Endodermal cell (in vitro differentiated cells): Measurements from ENCODE around the gene RNASE7. TPM values are rescaled to one million over a fixed set of nuclear protein-coding genes. Genes with fewer than 3 reads are reported as not detected.

Experiments
- DNase-seq: peaks from one replicate; pipeline ENCODE4 v3.0.0-alpha.2; 2017
- H3K27ac ChIP-seq: 2 replicates; pipeline ENCODE4 v1.5.1; 2013; ENCODE audit warnings: mild to moderate bottlenecking, low read depth, low read length, moderate library complexity
- H3K27me3 ChIP-seq: 2 replicates; pipeline ENCODE4 v1.6.1; 2013; ENCODE audit warnings: mild to moderate bottlenecking, low read length, moderate library complexity; ENCODE audit not compliant: insufficient read depth, control insufficient read depth, poor library complexity, severe bottlenecking
- H3K36me3 ChIP-seq: 2 replicates; pipeline ENCODE4 v1.7.0; 2013; ENCODE audit warnings: mild to moderate bottlenecking, low read length, moderate library complexity; ENCODE audit not compliant: control insufficient read depth, insufficient read depth
- H3K4me1 ChIP-seq: one replicate; pipeline ENCODE4 v1.7.0; 2013; ENCODE audit warnings: low read length; ENCODE audit not compliant: control insufficient read depth, insufficient read depth
- H3K4me3 ChIP-seq: 2 replicates; pipeline ENCODE4 v1.5.1; 2013; ENCODE audit warnings: mild to moderate bottlenecking, low read length, moderate library complexity
- H3K9ac ChIP-seq: 2 replicates; pipeline ENCODE4 v1.6.1; 2013; ENCODE audit warnings: mild to moderate bottlenecking, low read length, moderate library complexity; ENCODE audit not compliant: poor library complexity, severe bottlenecking; ENCODE audit errors: extremely low read depth
- H3K9me3 ChIP-seq: 2 replicates; pipeline ENCODE4 v1.6.1; 2013; ENCODE audit warnings: mild to moderate bottlenecking, low read length, moderate library complexity; ENCODE audit not compliant: control insufficient read depth
- H3K27ac Mint-ChIP-seq: 2 replicates; pipeline ENCODE4 v1.8.0; 2020; ENCODE audit warnings: mixed read lengths
- H3K27me3 Mint-ChIP-seq: 2 replicates; pipeline ENCODE4 v1.8.0; 2021; ENCODE audit warnings: mild to moderate bottlenecking, mixed read lengths; ENCODE audit not compliant: insufficient read depth
- H3K36me3 Mint-ChIP-seq: 2 replicates; pipeline ENCODE4 v1.8.0; 2020; ENCODE audit warnings: low read depth, mixed read lengths
- H3K4me1 Mint-ChIP-seq: 2 replicates; pipeline ENCODE4 v1.8.0; 2020; ENCODE audit warnings: mixed read lengths
- H3K4me3 Mint-ChIP-seq: 2 replicates; pipeline ENCODE4 v1.8.0; 2020; ENCODE audit warnings: mild to moderate bottlenecking, moderate library complexity, mixed read lengths
- H3K9me3 Mint-ChIP-seq: 2 replicates; pipeline ENCODE4 v1.8.0; 2020; ENCODE audit warnings: mild to moderate bottlenecking, mixed read lengths
- WGBS, 2 experiments: methylation state at CpG; one replicate each; pipeline versions ENCODE4 v1.1.5 to v1.1.7; 2013; ENCODE audit warnings: missing lambda C conversion rate in 2 of 2, mixed read lengths in 1 of 2; ENCODE audit not compliant: insufficient coverage in 1 of 2, insufficient read length in 1 of 2; 5-methylcytosine and 5-hydroxymethylcytosine counted together
- total RNA-seq, 2 donors: library from RNA; stranded (reverse); fragmentation: NEBNext Ultra II Directional in 1 of 2; extraction: Animal tissue kit (Norgen Biotek cat#: 25700) in 1 of 2; gene quantifications; 2 replicates in 1 of 2; 3 replicates in 1 of 2; pipeline ENCODE4 v1.2.1, GENCODE V29; 2021
- TF ChIP-seq, protein P1 (sequence below): fragments of 200-600 bp; sonication (generic); conservative IDR thresholded peaks from 2 replicates; pipeline ENCODE4 v1.5.0; 2021; ENCODE audit warnings: antibody characterized with exemption, mild to moderate bottlenecking

Gene RNASE7
- total RNA-seq, 2 donors from 2014 or later = not detected

- Mint-ChIP-seq H3K27me3 (peaks cover 23% of the 10 kb centered on the region), H3K4me3 (no peak overlapping the region), H3K4me1 (peaks cover 5% of the 10 kb centered on the region), H3K27ac (no peak overlapping the region), H3K9me3 (no peaks in the 10 kb centered on the region), H3K36me3 (no peaks in the 10 kb centered on the region)
- H3K36me3 ChIP-seq = no peaks in the 10 kb centered on the region
- H3K4me3 ChIP-seq = no peak overlapping the region
- H3K9me3 ChIP-seq = no peaks in the 10 kb centered on the region
- no peaks in the 10 kb centered on the region for H3K4me1 ChIP-seq
- H3K9ac ChIP-seq = no peak overlapping the region
- WGBS, 2 experiments = 96 to 97% methylated on average over 2 of the region's 2 CpGs
- H3K27ac ChIP-seq = no peak overlapping the region
- TF ChIP-seq, protein P1, sequence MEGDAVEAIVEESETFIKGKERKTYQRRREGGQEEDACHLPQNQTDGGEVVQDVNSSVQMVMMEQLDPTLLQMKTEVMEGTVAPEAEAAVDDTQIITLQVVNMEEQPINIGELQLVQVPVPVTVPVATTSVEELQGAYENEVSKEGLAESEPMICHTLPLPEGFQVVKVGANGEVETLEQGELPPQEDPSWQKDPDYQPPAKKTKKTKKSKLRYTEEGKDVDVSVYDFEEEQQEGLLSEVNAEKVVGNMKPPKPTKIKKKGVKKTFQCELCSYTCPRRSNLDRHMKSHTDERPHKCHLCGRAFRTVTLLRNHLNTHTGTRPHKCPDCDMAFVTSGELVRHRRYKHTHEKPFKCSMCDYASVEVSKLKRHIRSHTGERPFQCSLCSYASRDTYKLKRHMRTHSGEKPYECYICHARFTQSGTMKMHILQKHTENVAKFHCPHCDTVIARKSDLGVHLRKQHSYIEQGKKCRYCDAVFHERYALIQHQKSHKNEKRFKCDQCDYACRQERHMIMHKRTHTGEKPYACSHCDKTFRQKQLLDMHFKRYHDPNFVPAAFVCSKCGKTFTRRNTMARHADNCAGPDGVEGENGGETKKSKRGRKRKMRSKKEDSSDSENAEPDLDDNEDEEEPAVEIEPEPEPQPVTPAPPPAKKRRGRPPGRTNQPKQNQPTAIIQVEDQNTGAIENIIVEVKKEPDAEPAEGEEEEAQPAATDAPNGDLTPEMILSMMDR = no peak
- peaks cover 8% of the 10 kb centered on the region for H3K27me3 ChIP-seq
- no peak for DNase-seq
These were observed 5.2 kb downstream of the RNASE7 start for GRCh38 chr14:21047378-21047781.

DNA sequence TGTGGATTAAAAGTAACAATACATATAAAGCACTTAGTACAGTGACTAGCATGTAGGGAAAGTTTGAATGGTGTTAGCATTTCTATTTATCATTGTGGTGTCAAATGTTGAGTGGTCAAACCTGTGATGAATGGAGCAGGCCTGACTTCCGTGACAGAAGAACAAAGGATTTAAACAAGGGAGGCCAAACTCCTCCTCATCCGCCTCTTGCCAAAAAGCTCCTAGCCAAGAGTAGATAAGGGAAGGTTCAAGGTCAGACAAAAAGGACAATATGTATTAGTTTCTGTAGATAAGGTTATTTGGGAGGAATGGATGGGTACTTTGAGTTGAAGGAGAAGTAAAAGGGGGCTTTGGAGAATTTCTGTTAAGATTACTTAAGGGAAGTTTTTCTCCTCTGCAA lies 6.5 kb downstream of the RNASE7 start:
- H3K4me3 Mint-ChIP-seq = no peak overlapping the region
- peaks cover 5% of the 10 kb centered on the region for H3K4me1 Mint-ChIP-seq
- Histone ChIP-seq H3K9me3 (no peaks in the 10 kb centered on the region), H3K4me3 (no peak overlapping the region), H3K9ac (no peak overlapping the region), H3K27ac (no peak overlapping the region), H3K27me3 (peaks cover under 1% of the 10 kb centered on the region), H3K36me3 (no peaks in the 10 kb centered on the region), H3K4me1 (no peaks in the 10 kb centered on the region)
- peaks cover 10% of the 10 kb centered on the region for H3K27me3 Mint-ChIP-seq
- no peaks in the 10 kb centered on the region for H3K9me3 Mint-ChIP-seq
- TF ChIP-seq, protein P1 = no peak
- 67 to 88% methylated on average over 1 to 2 of the region's 2 CpGs for WGBS, 2 experiments
- DNase-seq = no peak
- no peaks in the 10 kb centered on the region for H3K36me3 Mint-ChIP-seq
- H3K27ac Mint-ChIP-seq = no peak overlapping the region

DNA sequence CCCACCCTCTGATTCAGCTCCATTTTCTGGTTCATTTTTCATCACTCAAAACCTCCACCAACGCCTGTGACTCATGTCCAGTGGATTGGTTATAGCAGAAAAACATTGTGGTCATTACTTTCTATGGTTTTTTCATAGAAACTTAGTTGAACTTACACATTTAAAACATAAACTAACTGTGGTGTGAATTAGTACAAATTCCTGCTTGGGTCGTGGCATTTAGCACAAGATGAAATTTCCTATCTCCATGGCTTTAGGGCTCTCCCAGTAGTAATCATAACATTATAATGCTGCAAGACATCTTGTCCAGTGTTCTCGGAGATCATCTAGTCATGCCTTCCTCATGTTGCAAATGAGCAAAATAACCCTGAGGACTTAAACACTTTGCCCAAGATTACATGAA lies 7.1 kb downstream of the RNASE7 start:
- Histone ChIP-seq H3K9me3 (no peaks in the 10 kb centered on the region), H3K4me1 (no peaks in the 10 kb centered on the region), H3K9ac (no peak overlapping the region), H3K36me3 (no peaks in the 10 kb centered on the region), H3K27me3 (no peaks in the 10 kb centered on the region), H3K4me3 (no peak overlapping the region), H3K27ac (no peak overlapping the region)
- TF ChIP-seq, protein P1 = no peak
- no peak overlapping the region for H3K27ac Mint-ChIP-seq
- H3K4me1 Mint-ChIP-seq = peaks cover 7% of the 10 kb centered on the region
- 70 to 81% methylated on average over 2 to 3 of the region's 3 CpGs for WGBS, 2 experiments
- no peaks in the 10 kb centered on the region for H3K36me3 Mint-ChIP-seq
- no peak for DNase-seq
- no peaks in the 10 kb centered on the region for H3K9me3 Mint-ChIP-seq
- peaks cover 8% of the 10 kb centered on the region for H3K27me3 Mint-ChIP-seq
- H3K4me3 Mint-ChIP-seq = no peak overlapping the region
